Neutrophil (primary cell): Measurements from ENCODE around the gene STARD13.

Source experiments
- H3K27ac ChIP-seq: fragments of 200-600 bp; sonication (generic); 2 replicates; pipeline ENCODE4 v1.5.1; 2016; ENCODE audit warnings: mild to moderate bottlenecking, moderate library complexity
- H3K27me3 ChIP-seq: fragments of 200-600 bp; sonication (generic); 2 replicates; pipeline ENCODE4 v1.6.0; 2016; ENCODE audit warnings: mild to moderate bottlenecking
- H3K36me3 ChIP-seq: fragments of 200-600 bp; sonication (generic); 2 replicates; pipeline ENCODE4 v1.5.1; 2017
- H3K4me1 ChIP-seq, 2 experiments: fragments of 200-600 bp in 1 of 2; sonication (generic) in 1 of 2; 1 replicate in 1 of 2; 2 replicates in 1 of 2; pipeline versions ENCODE4 v1.5.1 to v1.6.1; 2013 to 2016; ENCODE audit warnings: low read depth in 1 of 2, low read length in 1 of 2, mild to moderate bottlenecking in 1 of 2, moderate library complexity in 1 of 2; ENCODE audit not compliant: control insufficient read depth in 1 of 2, insufficient read depth in 1 of 2
- H3K4me3 ChIP-seq, 2 experiments: fragments of 200-600 bp in 1 of 2; sonication (generic) in 1 of 2; 1 replicate in 1 of 2; 2 replicates in 1 of 2; pipeline ENCODE4 v1.5.1; 2013 to 2016; ENCODE audit warnings: low read depth in 1 of 2, low read length in 1 of 2, mild to moderate bottlenecking in 1 of 2, moderate library complexity in 1 of 2
- H3K9me3 ChIP-seq: fragments of 200-600 bp; sonication (generic); 2 replicates; pipeline ENCODE4 v1.5.1; 2016
- TF ChIP-seq, protein P1 (sequence below): fragments of 200-600 bp; sonication (generic); IDR thresholded peaks from 2 replicates; pipeline ENCODE4 v1.5.1; 2016; ENCODE audit warnings: antibody characterized with exemption

STARD13 gene

GRCh38 chr13:33224191-33224590 lies 61.4 kb downstream of the STARD13 start:
- Histone ChIP-seq H3K4me1 (peaks cover 0 to 4% of the 10 kb centered on the region in 2 experiments), H3K4me3 (no peak overlapping the region), H3K36me3 (no peaks in the 10 kb centered on the region), H3K27ac (no peak overlapping the region), H3K27me3 (no peaks in the 10 kb centered on the region), H3K9me3 (no peaks in the 10 kb centered on the region)
- TF ChIP-seq, protein P1, sequence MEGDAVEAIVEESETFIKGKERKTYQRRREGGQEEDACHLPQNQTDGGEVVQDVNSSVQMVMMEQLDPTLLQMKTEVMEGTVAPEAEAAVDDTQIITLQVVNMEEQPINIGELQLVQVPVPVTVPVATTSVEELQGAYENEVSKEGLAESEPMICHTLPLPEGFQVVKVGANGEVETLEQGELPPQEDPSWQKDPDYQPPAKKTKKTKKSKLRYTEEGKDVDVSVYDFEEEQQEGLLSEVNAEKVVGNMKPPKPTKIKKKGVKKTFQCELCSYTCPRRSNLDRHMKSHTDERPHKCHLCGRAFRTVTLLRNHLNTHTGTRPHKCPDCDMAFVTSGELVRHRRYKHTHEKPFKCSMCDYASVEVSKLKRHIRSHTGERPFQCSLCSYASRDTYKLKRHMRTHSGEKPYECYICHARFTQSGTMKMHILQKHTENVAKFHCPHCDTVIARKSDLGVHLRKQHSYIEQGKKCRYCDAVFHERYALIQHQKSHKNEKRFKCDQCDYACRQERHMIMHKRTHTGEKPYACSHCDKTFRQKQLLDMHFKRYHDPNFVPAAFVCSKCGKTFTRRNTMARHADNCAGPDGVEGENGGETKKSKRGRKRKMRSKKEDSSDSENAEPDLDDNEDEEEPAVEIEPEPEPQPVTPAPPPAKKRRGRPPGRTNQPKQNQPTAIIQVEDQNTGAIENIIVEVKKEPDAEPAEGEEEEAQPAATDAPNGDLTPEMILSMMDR: no peak

GRCh38 chr13:33219926-33220325 lies 65.6 kb downstream of the STARD13 start:
- H3K9me3 ChIP-seq: no peaks in the 10 kb centered on the region
- H3K4me3 ChIP-seq: no peak overlapping the region
- no peaks in the 10 kb centered on the region for H3K36me3 ChIP-seq
- H3K4me1 ChIP-seq: no peaks in the 10 kb centered on the region
- no peaks in the 10 kb centered on the region for H3K27me3 ChIP-seq
- H3K27ac ChIP-seq: no peak overlapping the region
- TF ChIP-seq, protein P1: no peak

DNA sequence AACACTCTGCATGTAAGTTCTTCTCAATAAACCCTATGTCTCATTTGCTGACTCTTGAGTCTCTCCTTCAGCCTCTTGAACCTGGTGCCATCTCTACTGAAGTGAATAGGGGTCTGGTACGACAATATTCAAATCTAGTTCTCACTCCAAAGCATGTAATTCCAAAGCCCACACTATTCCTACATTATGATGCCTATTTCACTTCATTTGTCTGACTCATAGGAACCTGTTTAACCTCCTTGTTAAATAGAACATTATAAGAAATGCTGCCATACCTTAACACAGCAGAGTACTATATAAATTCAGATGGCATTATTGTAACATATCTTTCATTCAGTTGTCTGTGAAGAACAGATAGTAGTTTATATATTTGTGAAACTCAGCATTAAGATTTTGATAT lies 67.1 kb downstream of the STARD13 start:
- H3K27ac ChIP-seq: no peak overlapping the region
- H3K27me3 ChIP-seq: no peaks in the 10 kb centered on the region
- H3K4me1 ChIP-seq: no peaks in the 10 kb centered on the region
- no peak overlapping the region for H3K4me3 ChIP-seq
- no peaks in the 10 kb centered on the region for H3K36me3 ChIP-seq
- no peaks in the 10 kb centered on the region for H3K9me3 ChIP-seq
- TF ChIP-seq, protein P1: no peak

DNA sequence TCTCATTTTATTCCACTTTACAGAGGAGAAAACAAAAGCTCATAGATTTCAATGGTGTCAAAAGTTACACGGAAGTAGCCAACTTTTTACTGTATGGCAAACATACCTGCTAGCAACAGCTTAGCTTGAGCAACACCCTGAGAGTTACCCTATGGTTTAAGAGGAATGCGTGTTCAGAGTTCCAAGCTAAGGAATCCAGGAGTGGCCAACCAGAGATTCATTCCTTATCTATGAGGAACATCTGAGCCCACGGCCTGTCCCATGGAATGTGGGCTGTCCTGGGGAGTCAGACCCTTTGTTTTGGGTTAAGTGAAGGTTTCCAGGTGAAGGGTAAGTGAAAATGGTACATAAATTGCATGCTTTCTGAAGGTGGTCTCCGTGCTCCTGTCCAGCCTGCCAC lies 67.5 kb downstream of the STARD13 start:
- no peaks in the 10 kb centered on the region for H3K9me3 ChIP-seq
- TF ChIP-seq, protein P1: no peak
- no peak overlapping the region for H3K4me3 ChIP-seq
- H3K4me1 ChIP-seq: no peaks in the 10 kb centered on the region
- no peak overlapping the region for H3K27ac ChIP-seq
- no peaks in the 10 kb centered on the region for H3K27me3 ChIP-seq
- no peaks in the 10 kb centered on the region for H3K36me3 ChIP-seq

GRCh38 chr13:33217256-33217655 lies 68.3 kb downstream of the STARD13 start:
- H3K4me3 ChIP-seq: no peak overlapping the region
- no peak overlapping the region for H3K27ac ChIP-seq
- no peaks in the 10 kb centered on the region for H3K27me3 ChIP-seq
- TF ChIP-seq, protein P1: no peak
- H3K9me3 ChIP-seq: no peaks in the 10 kb centered on the region
- no peaks in the 10 kb centered on the region for H3K36me3 ChIP-seq
- no peaks in the 10 kb centered on the region for H3K4me1 ChIP-seq

DNA sequence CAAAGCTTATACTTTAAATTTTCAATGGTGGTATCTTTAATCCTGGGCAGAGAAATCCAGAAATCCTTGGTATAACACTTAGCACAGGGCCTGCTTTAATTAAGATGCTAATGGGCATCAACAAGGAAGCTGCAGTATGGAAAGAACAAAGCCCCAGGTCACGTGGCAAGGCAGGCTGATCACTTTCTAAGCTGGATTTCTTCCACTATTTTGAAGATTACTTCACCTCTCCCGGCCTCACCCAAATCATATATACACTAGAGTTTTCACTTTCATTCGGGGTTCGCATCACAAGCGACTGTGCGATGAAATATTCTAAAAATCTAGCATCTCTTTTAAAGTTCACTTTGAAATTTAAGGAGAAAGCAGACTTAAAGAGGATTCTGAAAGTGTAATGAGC lies 71.8 kb downstream of the STARD13 start:
- H3K9me3 ChIP-seq: no peaks in the 10 kb centered on the region
- no peak overlapping the region for H3K4me3 ChIP-seq
- no peaks in the 10 kb centered on the region for H3K4me1 ChIP-seq
- no peaks in the 10 kb centered on the region for H3K36me3 ChIP-seq
- H3K27me3 ChIP-seq: no peaks in the 10 kb centered on the region
- TF ChIP-seq, protein P1: no peak
- no peak overlapping the region for H3K27ac ChIP-seq
